Esophagus squamous epithelium (tissue), 4 donors: Measurements from ENCODE around the gene KCNK10.

Experiments used
- POLR2A ChIP-seq, 4 donors: fragments of 450-650 bp; IDR thresholded peaks; one replicate each; pipeline ENCODE4 v1.6.1; 2017; ENCODE audit warnings: antibody characterized with exemption in 4 of 4, mild to moderate bottlenecking in 4 of 4, moderate library complexity in 3 of 4
- TF ChIP-seq, protein P1 (sequence below), 6 experiments: fragments of 450-650 bp in 4 of 6; fragments of 200-600 bp in 2 of 6; sonication (generic) in 2 of 6; IDR thresholded peaks; one replicate each; pipeline ENCODE4 v1.5.1; 2016 to 2019; ENCODE audit warnings: antibody characterized with exemption in 6 of 6, mild to moderate bottlenecking in 4 of 6, moderate library complexity in 4 of 6

DNA sequence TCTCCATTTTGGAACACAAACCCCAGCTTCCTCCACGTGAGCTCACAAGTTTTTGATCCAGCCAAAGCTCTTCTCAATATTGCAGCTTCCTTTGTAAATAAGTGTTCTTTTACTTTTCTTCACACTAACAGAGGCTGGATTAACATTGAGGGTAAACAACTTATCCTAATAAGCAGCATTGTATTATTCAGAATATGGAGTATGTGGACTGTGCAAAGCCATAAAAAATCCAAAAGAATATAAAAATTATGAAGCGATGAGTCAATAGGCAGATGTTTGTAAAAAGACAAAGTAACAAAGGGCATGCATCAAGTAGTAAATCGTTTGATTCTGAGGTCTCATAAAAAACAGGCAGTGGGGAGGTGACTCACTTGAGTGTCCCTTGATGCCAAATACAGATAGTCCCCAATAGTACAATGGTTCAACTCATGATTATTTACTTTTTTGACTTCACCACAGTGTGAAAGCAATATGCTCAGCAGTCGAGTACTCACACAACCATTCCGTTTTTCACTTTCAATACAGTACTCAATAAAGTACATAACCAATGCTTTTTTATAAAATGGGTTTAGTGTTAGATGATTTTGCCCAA is 23.1 kb upstream of the KCNK10 start:
- TF ChIP-seq POLR2A (IDR thresholded peaks at IDR 0.05): no peak
- TF ChIP-seq, protein P1, sequence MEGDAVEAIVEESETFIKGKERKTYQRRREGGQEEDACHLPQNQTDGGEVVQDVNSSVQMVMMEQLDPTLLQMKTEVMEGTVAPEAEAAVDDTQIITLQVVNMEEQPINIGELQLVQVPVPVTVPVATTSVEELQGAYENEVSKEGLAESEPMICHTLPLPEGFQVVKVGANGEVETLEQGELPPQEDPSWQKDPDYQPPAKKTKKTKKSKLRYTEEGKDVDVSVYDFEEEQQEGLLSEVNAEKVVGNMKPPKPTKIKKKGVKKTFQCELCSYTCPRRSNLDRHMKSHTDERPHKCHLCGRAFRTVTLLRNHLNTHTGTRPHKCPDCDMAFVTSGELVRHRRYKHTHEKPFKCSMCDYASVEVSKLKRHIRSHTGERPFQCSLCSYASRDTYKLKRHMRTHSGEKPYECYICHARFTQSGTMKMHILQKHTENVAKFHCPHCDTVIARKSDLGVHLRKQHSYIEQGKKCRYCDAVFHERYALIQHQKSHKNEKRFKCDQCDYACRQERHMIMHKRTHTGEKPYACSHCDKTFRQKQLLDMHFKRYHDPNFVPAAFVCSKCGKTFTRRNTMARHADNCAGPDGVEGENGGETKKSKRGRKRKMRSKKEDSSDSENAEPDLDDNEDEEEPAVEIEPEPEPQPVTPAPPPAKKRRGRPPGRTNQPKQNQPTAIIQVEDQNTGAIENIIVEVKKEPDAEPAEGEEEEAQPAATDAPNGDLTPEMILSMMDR (IDR thresholded peaks at IDR 0.05): no peak
